RWPE2 (cell line): Measurements from ENCODE around the gene ATP1A2.

Experiments used
- ATAC-seq: fragments of 200-7000 bp; cut with Tn5 transposase; 3 replicates; pipeline ENCODE4 v1.9.1; 2021; ENCODE audit warnings: low read depth
- DNase-seq: peaks from one replicate; pipeline ENCODE4 v3.0.0-alpha.2; 2020; ENCODE audit warnings: low spot score
- H3K27ac ChIP-seq: fragments of 450-650 bp; 2 replicates; pipeline ENCODE4 v1.5.1; 2017; ENCODE audit warnings: mild to moderate bottlenecking; ENCODE audit not compliant: poor library complexity, severe bottlenecking
- H3K27me3 ChIP-seq: fragments of 250-450 bp; sonication (Bioruptor Pico); 2 replicates; pipeline ENCODE4 v1.5.1; 2021; ENCODE audit warnings: mild to moderate bottlenecking, moderate library complexity; ENCODE audit not compliant: insufficient read depth, poor library complexity, severe bottlenecking
- H3K36me3 ChIP-seq: fragments of 250-450 bp; sonication (Bioruptor Pico); 2 replicates; pipeline ENCODE4 v1.5.1; 2020; ENCODE audit warnings: low read depth, mild to moderate bottlenecking, moderate library complexity
- H3K4me1 ChIP-seq: fragments of 250-450 bp; sonication (Bioruptor Pico); 2 replicates; pipeline ENCODE4 v1.5.1; 2021; ENCODE audit warnings: mild to moderate bottlenecking, moderate library complexity; ENCODE audit not compliant: insufficient read depth, poor library complexity, severe bottlenecking
- H3K4me3 ChIP-seq: fragments of 250-450 bp; sonication (Bioruptor Pico); 2 replicates; pipeline ENCODE4 v1.5.1; 2021; ENCODE audit warnings: mild to moderate bottlenecking, moderate library complexity; ENCODE audit not compliant: severe bottlenecking
- H3K9me3 ChIP-seq: fragments of 250-450 bp; sonication (Bioruptor Pico); 2 replicates; pipeline ENCODE4 v1.5.1; 2021; ENCODE audit warnings: mild to moderate bottlenecking, moderate library complexity; ENCODE audit not compliant: severe bottlenecking
- TF ChIP-seq, protein P1 (sequence below): fragments of 450-650 bp; IDR thresholded peaks from one replicate; pipeline ENCODE4 v1.5.1; 2017; ENCODE audit warnings: mild to moderate bottlenecking, moderate library complexity; ENCODE audit not compliant: poor library complexity, severe bottlenecking

Gene ATP1A2

GRCh38 chr1:160149233-160149632, 33.7 kb downstream of the ATP1A2 start:
- ATAC-seq (no peak), DNase-seq (no peak)
- TF ChIP-seq, protein P1, sequence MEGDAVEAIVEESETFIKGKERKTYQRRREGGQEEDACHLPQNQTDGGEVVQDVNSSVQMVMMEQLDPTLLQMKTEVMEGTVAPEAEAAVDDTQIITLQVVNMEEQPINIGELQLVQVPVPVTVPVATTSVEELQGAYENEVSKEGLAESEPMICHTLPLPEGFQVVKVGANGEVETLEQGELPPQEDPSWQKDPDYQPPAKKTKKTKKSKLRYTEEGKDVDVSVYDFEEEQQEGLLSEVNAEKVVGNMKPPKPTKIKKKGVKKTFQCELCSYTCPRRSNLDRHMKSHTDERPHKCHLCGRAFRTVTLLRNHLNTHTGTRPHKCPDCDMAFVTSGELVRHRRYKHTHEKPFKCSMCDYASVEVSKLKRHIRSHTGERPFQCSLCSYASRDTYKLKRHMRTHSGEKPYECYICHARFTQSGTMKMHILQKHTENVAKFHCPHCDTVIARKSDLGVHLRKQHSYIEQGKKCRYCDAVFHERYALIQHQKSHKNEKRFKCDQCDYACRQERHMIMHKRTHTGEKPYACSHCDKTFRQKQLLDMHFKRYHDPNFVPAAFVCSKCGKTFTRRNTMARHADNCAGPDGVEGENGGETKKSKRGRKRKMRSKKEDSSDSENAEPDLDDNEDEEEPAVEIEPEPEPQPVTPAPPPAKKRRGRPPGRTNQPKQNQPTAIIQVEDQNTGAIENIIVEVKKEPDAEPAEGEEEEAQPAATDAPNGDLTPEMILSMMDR, result no peak
- Histone ChIP-seq H3K4me3 (no peak overlapping the region), H3K27ac (no peak overlapping the region), H3K27me3 (no peaks in the 10 kb centered on the region), H3K36me3 (no peaks in the 10 kb centered on the region), H3K9me3 (no peaks in the 10 kb centered on the region), H3K4me1 (peaks cover 7% of the 10 kb centered on the region)

DNA sequence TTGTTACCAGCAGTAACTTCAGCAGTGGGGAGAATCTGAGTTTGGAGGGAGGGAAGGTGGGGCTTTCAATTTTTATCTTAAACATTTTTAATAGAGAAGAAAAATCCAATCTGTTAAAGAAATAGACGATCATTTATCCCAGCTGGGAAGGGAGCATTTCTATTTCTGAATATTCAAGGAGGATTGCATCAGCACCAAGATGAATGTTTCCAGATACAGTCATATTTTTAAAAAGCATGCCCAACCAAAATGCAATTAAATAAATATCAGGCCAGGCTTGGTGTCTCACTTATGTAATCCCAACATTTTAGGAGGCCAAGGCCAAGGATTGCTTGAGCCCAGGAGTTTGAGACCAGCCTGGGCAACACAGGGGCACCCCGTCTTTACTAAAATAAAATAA, 34.2 kb downstream of the ATP1A2 start:
- no peaks in the 10 kb centered on the region for H3K9me3 ChIP-seq
- H3K4me3 ChIP-seq, result no peak overlapping the region
- H3K4me1 ChIP-seq, result peaks cover 7% of the 10 kb centered on the region
- TF ChIP-seq, protein P1, result no peak
- DNase-seq (no peak), ATAC-seq (no peak)
- no peaks in the 10 kb centered on the region for H3K36me3 ChIP-seq
- no peak overlapping the region for H3K27ac ChIP-seq
- H3K27me3 ChIP-seq, result no peaks in the 10 kb centered on the region

DNA sequence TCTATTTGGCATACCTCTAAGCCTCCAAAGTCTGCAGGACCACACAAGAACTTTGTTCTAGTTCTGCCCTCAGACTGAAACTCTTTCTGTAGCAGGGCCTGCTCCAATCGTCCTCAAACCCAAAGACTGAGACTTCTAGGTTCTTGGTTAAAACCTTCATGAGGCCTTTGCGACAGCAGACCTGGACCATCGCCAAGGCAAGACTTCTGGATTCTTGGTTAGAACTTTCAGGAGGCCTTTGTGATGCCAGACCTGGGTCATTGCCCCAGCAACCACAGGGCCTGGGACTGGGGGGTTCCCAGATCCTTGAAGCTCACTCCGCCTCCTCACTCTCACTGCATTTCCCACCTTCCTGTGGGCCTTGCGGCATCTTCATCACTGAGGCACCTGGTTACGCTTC, 35.7 kb downstream of the ATP1A2 start, which contains the start of gene ATP1A4:
Gene ATP1A4 (plus strand): TSS at position 301 of the 400 bp plus-strand sequence. CDS start 438 bp downstream, outside the sequence.
- Histone ChIP-seq H3K4me3 (no peak within 1 kb of the TSS), H3K4me1 (peaks cover 7% of the 10 kb centered on the region), H3K36me3 (no peaks in the 10 kb centered on the region), H3K27me3 (no peaks in the 10 kb centered on the region), H3K9me3 (no peaks in the 10 kb centered on the region), H3K27ac (no peak within 1 kb of the TSS)
- ATAC-seq (no peak), DNase-seq (no peak)
- TF ChIP-seq, protein P1, result no peak

GRCh38 chr1:160154790-160155189, 39.2 kb downstream of the ATP1A2 start:
- Histone ChIP-seq H3K9me3 (no peaks in the 10 kb centered on the region), H3K27me3 (no peaks in the 10 kb centered on the region), H3K36me3 (no peaks in the 10 kb centered on the region), H3K27ac (no peak overlapping the region), H3K4me3 (no peak overlapping the region), H3K4me1 (no peaks in the 10 kb centered on the region)
- ATAC-seq (no peak), DNase-seq (no peak)
- TF ChIP-seq, protein P1, result no peak

DNA sequence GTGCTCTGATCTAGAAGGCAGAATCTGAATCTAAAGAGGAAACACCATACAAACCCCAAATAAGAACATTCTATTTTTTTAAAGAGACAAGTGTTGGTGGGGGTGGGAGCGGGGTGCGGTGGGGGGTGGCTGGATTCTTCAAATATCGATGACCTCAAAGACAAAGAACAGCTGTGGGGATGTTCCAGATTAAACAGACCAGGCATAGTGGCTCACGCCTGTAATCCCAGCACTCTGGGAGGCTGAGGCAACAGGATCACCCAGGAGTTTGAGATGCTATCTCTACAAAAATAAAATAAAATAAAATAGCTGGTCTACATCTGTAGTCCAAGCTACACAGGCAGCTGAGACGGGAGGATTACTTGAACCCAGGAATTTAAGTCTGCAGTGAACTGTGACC, 40.8 kb downstream of the ATP1A2 start:
- Histone ChIP-seq H3K27ac (no peak overlapping the region), H3K36me3 (no peaks in the 10 kb centered on the region), H3K9me3 (no peaks in the 10 kb centered on the region), H3K4me1 (no peaks in the 10 kb centered on the region), H3K27me3 (no peaks in the 10 kb centered on the region), H3K4me3 (no peak overlapping the region)
- DNase-seq (no peak), ATAC-seq (no peak)
- TF ChIP-seq, protein P1, result no peak
